Testis (tissue), 2 donors: ENCODE data around the gene ABCA12.

ENCODE experiments used
- CTCF ChIP-seq, 3 experiments: fragments of 450-650 bp in 2 of 3; fragments of 200-600 bp in 1 of 3; sonication (generic) in 1 of 3; IDR thresholded peaks; one replicate each; pipeline ENCODE4 v1.5.1; 2016 to 2019; ENCODE audit warnings: antibody characterized with exemption in 3 of 3, mild to moderate bottlenecking in 2 of 3, moderate library complexity in 1 of 3
- POLR2A ChIP-seq: fragments of 450-650 bp; IDR thresholded peaks from one replicate; pipeline ENCODE4 v1.6.1; 2017; ENCODE audit warnings: antibody characterized with exemption, mild to moderate bottlenecking, moderate library complexity

GRCh38 chr2:215010390-215010789 is 128.0 kb downstream of the ABCA12 start:
- TF ChIP-seq CTCF (IDR thresholded peaks at IDR 0.05) = no peak
- no peak for TF ChIP-seq POLR2A
